Prostate gland (tissue), 2 donors: ENCODE data around the gene ASMT.

ENCODE experiments used
- POLR2A ChIP-seq: fragments of 450-650 bp; IDR thresholded peaks from one replicate; pipeline ENCODE4 v1.6.1; 2016; ENCODE audit warnings: antibody characterized with exemption, mild to moderate bottlenecking
- POLR2AphosphoS5 ChIP-seq: sonication (generic); formaldehyde crosslinking; IDR thresholded peaks from one replicate; pipeline ENCODE4 v1.6.1; 2017; ENCODE audit warnings: antibody characterized with exemption
- TF ChIP-seq, protein P1 (sequence below), 4 experiments: fragments of 200-600 bp in 2 of 4; fragments of 450-650 bp in 2 of 4; sonication (generic) in 2 of 4; IDR thresholded peaks; 1 replicate in 3 of 4; 2 replicates in 1 of 4; pipeline ENCODE4 v1.5.1; 2016 to 2019; ENCODE audit warnings: antibody characterized with exemption in 4 of 4, mild to moderate bottlenecking in 2 of 4, moderate library complexity in 2 of 4

DNA sequence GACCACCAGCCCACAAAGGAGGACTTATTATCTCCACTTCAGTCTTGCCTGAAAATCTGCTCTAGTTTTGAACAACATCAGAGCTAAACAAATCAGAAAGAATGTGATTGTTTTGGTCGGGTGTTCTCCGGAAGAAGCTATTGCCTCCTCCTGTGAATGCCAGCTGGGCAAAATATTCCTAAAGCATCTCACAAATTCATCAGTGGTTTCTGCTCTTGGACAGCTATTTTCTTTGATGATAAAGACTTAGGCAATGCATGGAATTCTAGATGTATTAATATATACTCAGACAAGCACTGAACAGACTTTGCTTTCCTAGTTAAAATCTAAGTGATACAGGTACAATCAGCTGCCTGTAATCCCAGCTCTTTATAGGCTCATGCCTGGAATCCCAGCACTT lies 71.8 kb downstream of the ASMT start:
- TF ChIP-seq, protein P1, sequence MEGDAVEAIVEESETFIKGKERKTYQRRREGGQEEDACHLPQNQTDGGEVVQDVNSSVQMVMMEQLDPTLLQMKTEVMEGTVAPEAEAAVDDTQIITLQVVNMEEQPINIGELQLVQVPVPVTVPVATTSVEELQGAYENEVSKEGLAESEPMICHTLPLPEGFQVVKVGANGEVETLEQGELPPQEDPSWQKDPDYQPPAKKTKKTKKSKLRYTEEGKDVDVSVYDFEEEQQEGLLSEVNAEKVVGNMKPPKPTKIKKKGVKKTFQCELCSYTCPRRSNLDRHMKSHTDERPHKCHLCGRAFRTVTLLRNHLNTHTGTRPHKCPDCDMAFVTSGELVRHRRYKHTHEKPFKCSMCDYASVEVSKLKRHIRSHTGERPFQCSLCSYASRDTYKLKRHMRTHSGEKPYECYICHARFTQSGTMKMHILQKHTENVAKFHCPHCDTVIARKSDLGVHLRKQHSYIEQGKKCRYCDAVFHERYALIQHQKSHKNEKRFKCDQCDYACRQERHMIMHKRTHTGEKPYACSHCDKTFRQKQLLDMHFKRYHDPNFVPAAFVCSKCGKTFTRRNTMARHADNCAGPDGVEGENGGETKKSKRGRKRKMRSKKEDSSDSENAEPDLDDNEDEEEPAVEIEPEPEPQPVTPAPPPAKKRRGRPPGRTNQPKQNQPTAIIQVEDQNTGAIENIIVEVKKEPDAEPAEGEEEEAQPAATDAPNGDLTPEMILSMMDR (IDR thresholded peaks at IDR 0.05), result no peak
- TF ChIP-seq POLR2AphosphoS5, result no peak
- TF ChIP-seq POLR2A, result no peak
